ENCODE data around the gene SH3BP5L.

The SH3BP5L gene

GRCh38 chr1:248825909-248826760 is at the start of gene SH3BP5L:
TSS of gene SH3BP5L (minus strand) at chr1:248825915. CDS start at chr1:248824935, 980 bp downstream.
- peak; percentile 80 for DNase-seq

GRCh38 chr1:248873993-248874533 is 48.3 kb upstream of the SH3BP5L start:
- DNase-seq, result peak; percentile 71

GRCh38 chr1:248873409-248873992 is 47.8 kb upstream of the SH3BP5L start:
- peak; percentile 80 for DNase-seq

- peak; percentile 80 for DNase-seq
Measured at GRCh38 chr1:248872752-248873408, 47.2 kb upstream of the SH3BP5L start.

- DNase-seq, result no peak
Measured at GRCh38 chr1:248871837-248872401, 46.2 kb upstream of the SH3BP5L start.

- DNase-seq, result peak; percentile 54
Measured at GRCh38 chr1:248862998-248863881, 37.5 kb upstream of the SH3BP5L start.

DNA sequence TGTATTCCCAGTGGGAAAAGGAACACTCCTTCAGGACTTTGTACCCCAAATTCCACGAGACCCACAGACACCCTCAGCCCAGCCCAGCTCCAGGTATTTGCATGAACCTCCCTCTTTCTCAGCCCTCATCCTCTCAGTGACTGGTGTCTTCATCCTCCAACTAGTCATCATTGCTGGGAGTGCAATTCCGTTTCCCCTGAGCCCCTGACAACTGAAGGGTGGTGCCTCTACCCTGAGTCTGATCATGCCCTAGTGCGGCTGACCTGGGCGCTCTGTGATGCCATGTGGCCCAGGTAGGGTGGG is 36.9 kb upstream of the SH3BP5L start:
- peak; percentile 28 for DNase-seq

DNA sequence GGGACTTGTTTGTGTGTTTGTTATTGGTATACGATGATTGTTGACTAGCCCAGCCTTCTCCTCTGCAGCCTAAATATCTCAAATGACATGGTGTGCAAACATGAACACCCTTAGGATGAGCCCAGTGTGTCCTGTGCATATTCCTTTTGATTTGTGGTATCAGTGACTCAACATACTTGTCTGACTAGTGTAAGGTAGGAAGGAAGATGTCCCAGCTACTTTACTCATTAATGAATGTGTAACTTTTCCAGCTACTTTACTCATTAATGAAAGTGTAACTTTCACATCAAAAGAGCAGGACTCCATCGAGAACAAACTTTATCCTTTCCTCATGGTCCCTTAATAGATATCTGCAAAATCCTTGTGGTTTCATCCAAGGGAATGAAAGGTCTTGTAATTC is 35.9 kb upstream of the SH3BP5L start:
- no peak for DNase-seq

DNA sequence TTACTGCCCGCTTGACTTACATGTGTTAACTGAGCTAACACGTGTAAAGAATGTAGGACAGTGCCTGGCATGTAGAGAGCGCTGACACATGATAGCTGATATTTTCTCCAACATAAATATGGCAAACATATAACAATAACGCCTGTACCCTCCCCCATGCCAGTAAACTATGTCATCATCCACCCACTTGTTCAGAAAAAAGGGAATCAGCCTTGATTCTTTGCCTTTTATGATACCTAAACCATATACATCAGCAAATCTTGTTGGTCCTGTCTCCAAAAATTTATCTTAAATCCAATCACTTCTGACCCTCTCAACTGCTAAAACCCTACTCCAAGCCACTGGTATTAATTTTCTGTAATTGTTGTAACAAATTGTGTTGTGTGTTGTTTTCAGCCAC is 34.3 kb upstream of the SH3BP5L start:
- no peak for DNase-seq

- peak; percentile 69 for DNase-seq
Measured at GRCh38 chr1:248858891-248859889, 33.5 kb upstream of the SH3BP5L start, which contains the start of gene ZNF692. TSS of gene ZNF692 (minus strand) at chr1:248859085. CDS start at chr1:248858309, 776 bp downstream.

DNA sequence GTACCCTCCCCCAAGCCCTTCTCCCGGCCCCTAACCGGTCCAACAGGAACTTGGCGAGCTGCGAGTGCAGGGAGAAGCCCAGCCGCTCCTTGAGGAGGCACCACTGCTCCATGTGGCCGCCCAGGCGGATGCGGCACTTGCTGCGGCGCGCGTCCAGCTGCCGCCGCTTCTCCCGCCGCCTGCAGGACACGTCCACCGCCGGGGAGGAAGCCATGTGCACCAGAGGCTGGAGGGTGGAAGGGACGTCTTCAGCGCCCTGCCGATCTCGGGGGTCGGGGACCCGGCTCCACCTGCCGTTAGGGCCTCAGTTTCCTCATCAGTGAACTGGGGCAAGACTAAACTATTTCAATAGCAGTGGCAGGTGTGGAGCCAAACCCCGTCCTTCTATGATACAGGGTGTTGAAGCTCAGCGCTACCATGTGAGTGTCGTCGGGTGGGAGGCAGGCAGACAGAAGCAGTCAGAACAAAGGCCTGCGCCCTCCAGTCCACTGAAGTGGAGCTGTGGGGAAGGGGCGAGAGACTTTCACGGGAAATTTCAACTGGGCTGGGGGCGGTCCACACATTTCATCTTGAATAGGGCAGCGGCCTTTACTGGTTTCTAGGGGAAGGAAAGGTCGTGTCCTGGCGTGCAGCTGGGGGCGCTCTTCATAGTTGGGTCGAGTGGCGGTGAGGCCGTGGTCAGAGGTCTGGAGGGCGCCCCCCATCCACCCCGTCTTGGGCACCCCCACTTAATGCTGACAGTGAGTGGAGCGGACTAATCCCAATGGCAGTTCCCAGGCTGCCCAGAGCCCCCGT is 32.6 kb upstream of the SH3BP5L start:
- peak; percentile 55 for DNase-seq

DNA sequence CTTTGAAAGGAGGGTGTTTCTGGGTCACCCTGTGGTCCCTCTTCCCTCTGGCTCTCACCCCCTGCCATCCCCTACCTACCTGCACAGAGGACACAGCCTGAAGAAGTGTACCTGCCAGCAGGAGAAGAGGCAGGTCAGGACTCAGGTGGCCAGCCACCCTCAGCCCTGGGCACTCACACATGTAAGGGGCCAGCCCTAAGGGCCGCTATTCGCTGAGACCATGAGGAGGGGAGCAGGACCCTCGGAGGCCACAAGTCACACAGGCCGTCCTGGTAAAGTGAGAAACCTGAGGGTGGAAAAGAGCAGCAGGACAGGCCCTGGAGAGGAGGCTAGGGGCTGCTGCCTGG is 32.0 kb upstream of the SH3BP5L start:
- no peak for DNase-seq

DNA sequence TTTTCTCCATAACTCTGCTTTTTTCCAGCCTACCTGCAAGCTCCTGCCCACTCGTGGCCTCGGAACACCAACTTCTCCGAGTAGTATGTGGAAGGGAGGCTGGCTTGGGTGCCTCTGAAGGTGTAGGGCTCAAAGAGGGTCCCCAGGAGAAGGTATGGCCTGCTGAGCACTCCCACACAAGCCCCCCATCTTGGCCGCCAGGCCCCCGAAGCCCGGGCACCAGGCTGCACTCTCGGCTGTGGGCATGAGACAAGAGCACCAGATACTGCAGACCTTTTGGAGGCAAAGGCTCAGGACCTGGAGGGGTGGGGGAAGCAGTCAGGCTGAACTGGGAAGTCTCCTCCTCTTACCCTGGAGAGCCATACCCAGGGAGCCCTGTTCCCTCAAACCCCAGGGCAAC is 31.5 kb upstream of the SH3BP5L start:
- no peak for DNase-seq

DNA sequence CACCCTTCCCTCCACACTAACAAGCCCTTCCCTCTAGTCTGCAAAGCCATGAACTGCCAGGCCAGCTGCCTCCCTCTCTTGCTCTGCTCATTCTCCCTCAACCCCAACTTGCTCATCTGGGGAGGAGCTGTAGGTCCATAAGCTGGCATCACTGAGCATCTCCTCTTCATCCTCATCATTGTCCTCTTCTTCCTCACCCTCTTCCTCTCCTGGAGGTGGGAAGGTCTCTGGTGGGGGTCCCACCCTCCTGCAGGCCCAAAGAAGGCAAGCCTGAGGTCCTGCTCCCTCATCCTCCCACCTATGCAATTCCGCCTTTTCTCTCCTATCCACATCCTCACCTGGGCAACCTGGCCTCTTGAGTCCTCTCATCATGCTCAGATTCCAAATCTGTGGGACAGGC is 30.5 kb upstream of the SH3BP5L start:
- no peak for DNase-seq

GRCh38 chr1:248855580-248855979 is 29.9 kb upstream of the SH3BP5L start:
- no peak for DNase-seq

GRCh38 chr1:248853663-248854375 is 28.1 kb upstream of the SH3BP5L start:
- no peak for DNase-seq

GRCh38 chr1:248852481-248853405 is 27.0 kb upstream of the SH3BP5L start:
- no peak for DNase-seq

- no peak for DNase-seq
Measured at GRCh38 chr1:248851390-248851789, 25.7 kb upstream of the SH3BP5L start.

All from NCI-H510A treated with DMSO at 0.1 percent for 48 hours (cell line).